IMR-90 (cell line): ENCODE results near the gene MAP2K5. TPM values are rescaled to one million over a fixed set of nuclear protein-coding genes. Genes with fewer than 3 reads are reported as not detected.

Experiments
- ATAC-seq: fragments of 200-7000 bp; cut with Tn5 transposase; 2 replicates; pipeline ENCODE4 v1.9.1; 2020; ENCODE audit warnings: low read depth, mild to moderate bottlenecking, moderate library complexity
- BruUV-seq: library from RNA; stranded (reverse); fragments of 400-500 nt; replicated peaks from 2 replicates; lab custom pipeline; 2021; lab: Mats Ljungman, UMichigan
- CTCF ChIA-PET: fragments of 300-600 bp; formaldehyde crosslinking; extraction: SDS; loops from one replicate; lab custom pipeline; 2021; ENCODE audit warnings: antibody characterized with exemption; lab: Yijun Ruan, JAX
- POLR2A ChIA-PET: fragments of 300-600 bp; sonication (Branson Sonifier 250); formaldehyde crosslinking; loops from one replicate; lab custom pipeline; 2022; ENCODE audit warnings: antibody characterized with exemption; ENCODE audit not compliant: unreplicated experiment; lab: Charles Lee
- DNase-seq: peaks from one replicate; pipeline ENCODE4 v3.0.0; 2013
- H2AFZ ChIP-seq: replicated peaks from 2 replicates; pipeline ENCODE3; 2013; ENCODE audit warnings: low read length, mild to moderate bottlenecking; ENCODE audit not compliant: poor library complexity
- H2AK5ac ChIP-seq: 2 replicates; pipeline ENCODE4 v1.6.1; 2013; ENCODE audit warnings: low read depth, low read length, inconsistent platforms
- H2AK9ac ChIP-seq: replicated peaks from 2 replicates; pipeline ENCODE3; 2013; ENCODE audit warnings: mild to moderate bottlenecking, low read depth, low read length, moderate library complexity; ENCODE audit not compliant: poor library complexity
- H2BK120ac ChIP-seq: 2 replicates; pipeline ENCODE4 v1.6.1; 2013; ENCODE audit warnings: low read depth, low read length, inconsistent platforms
- H2BK15ac ChIP-seq: 3 replicates; pipeline ENCODE4 v1.6.1; 2013; ENCODE audit warnings: low read depth, low read length, inconsistent platforms
- H2BK20ac ChIP-seq: 2 replicates; pipeline ENCODE4 v1.6.1; 2013; ENCODE audit warnings: low read depth, mild to moderate bottlenecking, inconsistent platforms, low read length, moderate library complexity
- H2BK5ac ChIP-seq: 2 replicates; pipeline ENCODE4 v1.6.1; 2013; ENCODE audit warnings: mild to moderate bottlenecking, low read depth, low read length, inconsistent platforms; ENCODE audit not compliant: poor library complexity, severe bottlenecking
- H3K14ac ChIP-seq: replicated peaks from 2 replicates; pipeline ENCODE4 v1.6.1; 2013; ENCODE audit warnings: low read depth, low read length, inconsistent platforms
- H3K18ac ChIP-seq: 2 replicates; pipeline ENCODE4 v1.6.1; 2013; ENCODE audit warnings: low read depth, low read length, control low read depth
- H3K23ac ChIP-seq: 2 replicates; pipeline ENCODE4 v1.6.1; 2013; ENCODE audit warnings: low read depth, low read length, inconsistent platforms
- H3K27ac ChIP-seq: 2 replicates; pipeline ENCODE4 v1.5.1; 2013; ENCODE audit warnings: mild to moderate bottlenecking, control low read depth, low read length; ENCODE audit not compliant: insufficient read depth
- H3K27me3 ChIP-seq: 2 replicates; pipeline ENCODE4 v1.6.1; 2013; ENCODE audit warnings: low read length; ENCODE audit not compliant: control insufficient read depth, insufficient read depth
- H3K36me3 ChIP-seq: 2 replicates; pipeline ENCODE4 v1.6.1; 2013; ENCODE audit warnings: low read length, mixed read lengths; ENCODE audit not compliant: control insufficient read depth, insufficient read depth
- H3K4ac ChIP-seq: 2 replicates; pipeline ENCODE4 v1.6.1; 2013; ENCODE audit warnings: low read depth, low read length, inconsistent platforms
- H3K4me1 ChIP-seq: 2 replicates; pipeline ENCODE4 v1.6.1; 2013; ENCODE audit warnings: low read length, mixed read lengths; ENCODE audit not compliant: control insufficient read depth, insufficient read depth
- H3K4me2 ChIP-seq: 2 replicates; pipeline ENCODE4 v1.6.1; 2013; ENCODE audit warnings: low read depth, mild to moderate bottlenecking, control low read depth, low read length, moderate library complexity
- H3K4me3 ChIP-seq: 2 replicates; pipeline ENCODE4 v1.5.1; 2013; ENCODE audit warnings: low read depth, mild to moderate bottlenecking, control low read depth, low read length, moderate library complexity; ENCODE audit not compliant: insufficient read depth
- H3K56ac ChIP-seq: 2 replicates; pipeline ENCODE4 v1.6.1; 2013; ENCODE audit warnings: low read length, inconsistent platforms; ENCODE audit not compliant: insufficient read depth; ENCODE audit errors: extremely low read depth
- H3K79me1 ChIP-seq, 2 experiments: 2 replicates each; pipeline ENCODE4 v1.6.1; 2013; ENCODE audit warnings: low read length in 2 of 2, inconsistent platforms in 1 of 2, low read depth in 1 of 2
- H3K9ac ChIP-seq: 2 replicates; pipeline ENCODE4 v1.6.1; 2013; ENCODE audit warnings: low read depth, low read length, control low read depth
- H3K9me1 ChIP-seq: 2 replicates; pipeline ENCODE4 v1.6.1; 2013; ENCODE audit warnings: low read length, inconsistent platforms; ENCODE audit not compliant: insufficient read depth
- H3K9me3 ChIP-seq: 2 replicates; pipeline ENCODE4 v1.6.1; 2013; ENCODE audit warnings: low read length; ENCODE audit not compliant: control insufficient read depth, insufficient read depth
- H4K20me1 ChIP-seq: 2 replicates; pipeline ENCODE4 v1.6.1; 2013; ENCODE audit warnings: low read length, inconsistent platforms; ENCODE audit not compliant: insufficient read depth
- H4K5ac ChIP-seq: 2 replicates; pipeline ENCODE4 v1.6.1; 2013; ENCODE audit warnings: mild to moderate bottlenecking, low read depth, low read length, control low read depth
- H4K8ac ChIP-seq, 2 experiments: 2 replicates each; pipeline ENCODE4 v1.6.1; 2013; ENCODE audit warnings: low read depth in 2 of 2, low read length in 2 of 2, control low read depth in 1 of 2, inconsistent platforms in 1 of 2
- H4K91ac ChIP-seq: 2 replicates; pipeline ENCODE4 v1.6.1; 2013; ENCODE audit warnings: low read depth, low read length, inconsistent platforms; ENCODE audit not compliant: insufficient read depth
- BHLHE40 ChIP-seq: fragments of 150-350 bp; IDR thresholded peaks from 2 replicates; pipeline ENCODE4 v1.6.1; 2016; ENCODE audit warnings: mild to moderate bottlenecking, low read depth, low read length
- MAFK ChIP-seq: IDR thresholded peaks from 2 replicates; pipeline ENCODE4 v1.6.1; 2012; ENCODE audit warnings: low read depth, low read length, improper control_type of control experiment
- WGBS, 2 experiments: methylation state at CpG; one replicate each; pipeline versions ENCODE4 v1.1.5 to v1.1.7; 2013; ENCODE audit warnings: missing lambda C conversion rate in 2 of 2; ENCODE audit not compliant: insufficient read length in 1 of 2; ENCODE audit errors: extremely low coverage in 2 of 2; 5-methylcytosine and 5-hydroxymethylcytosine counted together
- dilution Hi-C: fragments of 300-500 bp; cut with HindIII; formaldehyde crosslinking; loops from one replicate; pipeline ENCODE4 v1.14.3; 2018; ENCODE audit warnings: low sequenced_read_pairs; ENCODE audit not compliant: unreplicated experiment
- in situ Hi-C: fragments of 300-500 bp; cut with MboI; formaldehyde crosslinking; loops from 3 replicates; pipeline ENCODE4 v1.14.3; 2019; ENCODE audit warnings: low sequenced_read_pairs, inconsistent platforms, mixed read lengths
- intact Hi-C: fragments of 100-400 bp; cut with micrococcal nuclease; formaldehyde crosslinking; loops from 2 replicates; pipeline ENCODE4 v1.10.0; 2022
- polyA plus RNA-seq, 3 experiments: library from polyadenylated mRNA; depleted of rRNA; stranded (reverse); fragments of >200 nt; gene quantifications; 2 replicates each; pipeline ENCODE4 v1.2.3, GENCODE V29; 2012; ENCODE audit warnings: low replicate concordance in 1 of 3
- total RNA-seq: library from RNA; depleted of rRNA; stranded (reverse); fragments of >200 nt; gene quantifications from 2 replicates; pipeline ENCODE4 v1.2.3, GENCODE V29; 2012

Gene MAP2K5
- total and polyA plus RNA-seq, 2 of the 4 experiments (the other 2 are of a cell fraction), result 1.6 to 6.1 TPM

- dilution Hi-C loops, result no loop called here
- H3K14ac ChIP-seq, result no peak overlapping the region
- BruUV-seq, result no TSS peak
- H4K20me1 ChIP-seq, result no peaks in the 10 kb centered on the region
- H3K27me3 ChIP-seq, result peaks cover 5% of the 10 kb centered on the region; the same call in 1 of the 2 replicates
- no peak overlapping the region for H3K9ac ChIP-seq
- H3K4ac ChIP-seq, result no peak overlapping the region
- TF ChIP-seq MAFK (no peak), BHLHE40 (peak; percentile 38; the same call in 1 of the 2 replicates)
- ChIA-PET CTCF (no interaction called here), POLR2A (no interaction called here)
- intact Hi-C loops, result loop anchor here (1.0 kb wide), 1 partner anchor 211 kb away; the partner anchor contains the start of gene PIAS1
- peaks cover 15% of the 10 kb centered on the region; the same call in 1 of the 2 replicates for H3K4me1 ChIP-seq
- in situ Hi-C loops, result no loop called here
- H3K27ac ChIP-seq, result peak overlapping the region; percentile 23; the same call in 1 of the 2 replicates
- H4K5ac ChIP-seq, result no peak overlapping the region
- peak overlapping the region; percentile 77 for H2AFZ ChIP-seq
- DNase-seq (peak; percentile 56), ATAC-seq (peak; percentile 64)
- H3K9me3 ChIP-seq, result no peaks in the 10 kb centered on the region
- H4K91ac ChIP-seq, result no peak overlapping the region; the same call in 1 of the 2 replicates
- H3K18ac ChIP-seq, result 0 out of 2 replicates have a peak overlapping the region, but pooled peaks have one; percentile 8
- no peak overlapping the region for H2BK15ac ChIP-seq
- 0 out of 2 replicates have a peak, but pooled peaks cover 6% of the 10 kb centered on the region for H3K9me1 ChIP-seq
- peak overlapping the region; percentile 14 for H2BK5ac ChIP-seq
- WGBS, 2 experiments, result 0% methylated on average over 1 of the region's 7 CpGs; no CpG with 5 or more reads in 1 of the 2 experiments
- H2BK120ac ChIP-seq, result no peak overlapping the region
- no peaks in the 10 kb centered on the region for H3K36me3 ChIP-seq
- no peaks in the 10 kb centered on the region for H3K79me1 ChIP-seq
- H3K56ac ChIP-seq, result no peak overlapping the region
- peak overlapping the region; percentile 33 for H2AK9ac ChIP-seq
- H3K4me2 ChIP-seq, result peak overlapping the region; percentile 22; the same call in 1 of the 2 replicates
- no peak overlapping the region for H2BK20ac ChIP-seq
- H3K4me3 ChIP-seq, result no peak overlapping the region
- no peak overlapping the region for H3K23ac ChIP-seq
- no peak overlapping the region for H2AK5ac ChIP-seq
- peak overlapping the region in 1 of 2 experiments; percentile 26; a peak in 1 of 4 replicates for H4K8ac ChIP-seq
These were observed 301.3 kb downstream of the MAP2K5 start for GRCh38 chr15:67843571-67844387.
